Muscle of back (tissue), 11 donors: Measurements from ENCODE around the gene B3GNT5. TPM values are rescaled to one million over a fixed set of nuclear protein-coding genes. Genes with fewer than 3 reads are reported as not detected.

Experiments
- DNase-seq, 3 donors: peaks; one replicate each; pipeline versions ENCODE4 v3.0.0 to v3.0.0-alpha.2; 2013
- polyA plus RNA-seq, 10 donors: library from polyadenylated mRNA; unstranded; fragments of 120-200 nt; gene quantifications; one replicate each; pipeline ENCODE4 v1.2.1, GENCODE V29; 2013; ENCODE audit not compliant: insufficient read length in 10 of 10

B3GNT5 gene
- polyA plus RNA-seq, 10 donors: 8.6 to 14.9 (median 11.1) TPM

DNA sequence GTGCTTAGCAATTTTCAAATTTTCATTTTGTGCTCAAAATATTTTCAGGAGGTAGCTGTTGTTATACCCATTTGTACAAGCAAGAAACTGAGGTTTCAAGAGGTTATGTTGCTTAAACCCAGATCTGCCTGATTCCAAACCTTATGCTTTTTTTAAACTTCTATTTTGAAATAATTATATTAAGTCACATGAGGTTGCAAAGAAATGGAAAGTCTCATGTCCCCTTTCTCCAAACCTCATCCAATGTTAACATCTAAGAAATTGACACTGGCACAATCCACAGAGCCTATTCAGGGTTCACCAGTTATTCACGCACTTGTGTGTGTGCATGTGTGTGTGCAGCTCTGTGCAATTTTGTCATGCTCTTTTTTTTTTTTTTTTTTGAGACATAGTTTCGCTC, 35.1 kb downstream of the B3GNT5 start:
- DNase-seq: no peak

DNA sequence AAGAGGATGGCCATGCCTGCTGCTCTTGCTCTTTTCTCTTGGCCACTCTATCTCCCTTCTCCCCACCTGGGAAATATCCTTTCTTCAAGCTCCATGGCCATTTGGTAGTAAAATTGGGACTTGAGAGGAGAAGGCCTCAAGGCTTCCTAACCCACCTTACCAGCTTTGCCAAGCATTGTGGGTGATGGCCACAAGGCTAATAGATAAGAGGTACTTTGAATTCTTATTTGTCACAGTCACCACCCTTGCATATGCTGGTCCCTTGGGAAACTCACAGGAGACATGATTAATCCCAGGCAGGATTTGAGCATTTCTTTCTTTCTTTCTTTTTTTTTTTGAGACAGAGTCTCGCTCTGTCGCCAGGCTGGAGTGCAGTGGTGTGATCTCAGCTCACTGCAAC, 37.2 kb downstream of the B3GNT5 start:
- no peak for DNase-seq

DNA sequence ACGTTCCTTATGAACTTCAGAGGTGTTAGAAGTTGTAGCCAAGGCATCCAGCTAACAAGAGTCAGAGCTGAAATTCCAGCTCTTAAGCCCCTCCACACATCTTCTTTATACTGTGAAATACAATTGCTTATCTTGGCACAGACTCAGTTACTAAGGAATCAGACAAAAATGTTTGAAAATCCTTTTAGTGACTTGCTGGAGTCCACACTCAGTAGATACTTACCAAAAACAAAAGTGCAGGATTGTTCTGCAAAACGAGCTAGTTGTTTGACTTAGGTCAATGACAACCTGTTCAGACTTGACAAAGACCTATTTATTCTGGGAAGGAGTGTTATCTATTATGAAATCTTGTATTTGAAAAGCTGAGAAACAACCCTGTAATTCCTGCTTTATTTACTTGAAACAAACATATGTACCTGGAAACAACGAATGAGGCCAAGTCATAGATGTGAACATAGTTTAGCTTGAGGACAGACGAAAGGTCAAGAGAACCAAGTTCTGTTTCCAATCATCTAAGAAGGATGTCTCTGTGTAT, 38.5 kb downstream of the B3GNT5 start:
- peak in 1 of 3 donors; percentile 32 for DNase-seq

DNA sequence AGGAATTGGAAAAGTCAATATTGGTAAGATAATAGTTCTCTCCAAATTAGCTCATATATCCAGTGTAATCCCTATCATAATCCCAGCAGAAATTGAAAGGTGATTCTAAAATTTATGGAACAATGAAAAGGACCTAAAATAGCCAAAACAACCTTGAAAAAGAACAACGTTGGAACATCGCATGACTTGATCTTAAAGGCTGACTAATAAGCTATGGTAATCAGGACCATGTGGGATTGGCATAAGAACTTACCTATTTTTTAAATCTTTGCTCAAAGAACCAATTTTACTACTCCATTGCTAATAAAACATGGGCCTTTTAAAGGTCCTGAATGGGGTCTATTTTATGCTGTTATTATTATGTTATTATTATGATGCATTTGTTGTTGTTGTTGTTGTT, 40.9 kb downstream of the B3GNT5 start:
- no peak for DNase-seq

DNA sequence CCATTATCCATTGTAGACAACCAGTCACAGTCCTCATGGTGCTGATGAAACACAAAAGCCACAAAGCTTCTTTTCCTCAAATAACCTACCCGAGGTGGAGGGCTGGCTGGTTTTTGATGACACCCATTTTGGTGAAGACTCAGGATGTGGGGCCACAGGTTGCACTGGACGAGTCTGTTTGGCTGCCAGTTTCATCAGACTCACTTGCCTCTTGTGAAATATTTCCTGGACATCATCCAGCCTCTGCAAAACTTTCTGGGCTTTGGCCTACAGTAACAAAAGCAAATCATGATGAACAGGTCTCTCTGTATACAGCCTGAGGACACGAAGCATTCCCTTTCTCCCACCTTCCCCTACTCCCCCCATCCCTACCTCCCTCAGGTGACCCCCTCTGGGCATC, 42.2 kb downstream of the B3GNT5 start:
- DNase-seq: peak in 1 of 3 donors; percentile 41

DNA sequence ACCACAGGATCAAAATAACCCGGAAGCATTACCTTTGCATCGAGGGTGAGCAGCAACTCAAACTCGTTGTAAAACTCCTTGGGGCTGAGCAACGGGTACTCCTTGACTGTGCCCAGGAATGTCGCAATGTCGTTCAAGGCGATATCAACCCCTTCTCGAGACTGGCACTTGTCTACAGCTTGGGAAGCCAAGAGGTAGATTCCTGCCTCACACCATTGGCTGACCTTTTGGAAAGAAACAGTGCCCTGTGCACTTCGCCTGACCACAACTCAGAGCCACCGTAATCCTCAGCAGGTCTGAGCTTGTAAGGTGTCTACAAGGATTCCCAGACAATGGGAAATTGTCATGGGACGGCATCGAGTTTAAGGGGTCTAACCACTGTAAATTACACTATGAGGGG, 43.9 kb downstream of the B3GNT5 start:
- no peak for DNase-seq

DNA sequence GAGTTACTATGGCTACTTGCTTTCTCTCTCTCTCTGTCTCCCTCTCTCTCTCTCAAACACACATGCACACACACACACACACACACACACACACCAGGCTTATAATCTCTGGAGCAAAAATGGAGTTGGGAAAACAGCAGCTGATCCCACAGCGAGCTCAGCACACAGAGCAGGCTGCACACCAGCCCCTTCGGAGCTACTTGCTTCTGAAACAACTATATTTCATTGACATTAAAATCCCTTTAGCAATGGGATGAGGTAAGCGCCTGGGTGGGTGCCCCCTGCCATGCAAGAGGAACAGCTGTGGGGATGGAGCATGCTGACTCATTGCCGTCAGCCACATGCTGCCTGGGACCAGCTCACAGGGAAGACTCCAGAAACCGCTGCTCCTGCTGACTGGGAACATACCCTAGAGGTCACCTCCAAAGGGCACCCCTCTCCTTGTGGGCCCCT, 45.7 kb downstream of the B3GNT5 start:
- peak; percentile 62 to 79 (median 70) for DNase-seq

DNA sequence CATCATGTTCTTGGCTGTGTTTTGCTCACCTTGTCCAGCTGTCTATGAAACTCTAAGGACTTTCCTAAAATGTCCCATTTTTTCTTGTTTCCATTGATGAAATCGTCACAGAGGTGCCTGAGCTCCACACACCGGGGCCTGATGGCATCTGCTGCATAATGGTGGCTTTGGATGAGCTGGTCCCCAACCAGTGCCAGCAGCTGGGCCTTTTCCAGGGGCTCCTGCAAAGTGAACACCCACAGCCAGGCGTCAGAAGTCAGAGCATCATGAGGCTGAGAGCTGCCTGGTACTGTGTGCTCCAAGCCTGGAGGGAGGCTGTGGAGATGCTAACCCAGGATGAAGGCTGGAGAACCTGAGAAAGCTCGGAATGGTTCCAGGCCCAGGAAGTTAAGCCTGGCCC, 46.9 kb downstream of the B3GNT5 start:
- no peak for DNase-seq

DNA sequence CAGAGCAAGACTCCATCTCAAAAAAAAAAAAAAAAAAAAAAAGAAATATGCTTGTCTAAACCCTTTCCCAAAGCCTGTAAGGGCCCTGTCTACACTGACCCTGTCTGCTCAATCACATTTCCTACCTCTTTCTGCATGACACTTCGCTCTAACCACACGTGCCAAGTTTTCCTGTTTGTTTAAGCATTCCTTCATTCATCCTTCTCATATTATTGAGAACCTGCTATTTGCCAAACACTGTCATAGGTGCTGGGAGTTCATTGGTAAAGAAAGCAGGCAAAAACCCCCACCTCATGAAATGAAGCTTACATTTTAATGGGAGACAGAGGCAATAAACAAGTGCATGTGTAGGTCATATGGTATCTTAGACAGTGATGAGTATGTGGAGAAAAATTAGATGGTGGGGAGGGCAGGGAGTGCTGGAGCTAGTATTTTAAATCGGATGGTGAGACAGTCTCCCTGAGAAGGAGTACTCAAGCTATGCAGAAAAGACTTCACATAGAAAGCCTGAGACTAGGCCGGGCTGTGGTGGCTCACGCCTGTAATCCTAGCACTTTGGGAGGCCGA, 48.0 kb downstream of the B3GNT5 start:
- DNase-seq: no peak

DNA sequence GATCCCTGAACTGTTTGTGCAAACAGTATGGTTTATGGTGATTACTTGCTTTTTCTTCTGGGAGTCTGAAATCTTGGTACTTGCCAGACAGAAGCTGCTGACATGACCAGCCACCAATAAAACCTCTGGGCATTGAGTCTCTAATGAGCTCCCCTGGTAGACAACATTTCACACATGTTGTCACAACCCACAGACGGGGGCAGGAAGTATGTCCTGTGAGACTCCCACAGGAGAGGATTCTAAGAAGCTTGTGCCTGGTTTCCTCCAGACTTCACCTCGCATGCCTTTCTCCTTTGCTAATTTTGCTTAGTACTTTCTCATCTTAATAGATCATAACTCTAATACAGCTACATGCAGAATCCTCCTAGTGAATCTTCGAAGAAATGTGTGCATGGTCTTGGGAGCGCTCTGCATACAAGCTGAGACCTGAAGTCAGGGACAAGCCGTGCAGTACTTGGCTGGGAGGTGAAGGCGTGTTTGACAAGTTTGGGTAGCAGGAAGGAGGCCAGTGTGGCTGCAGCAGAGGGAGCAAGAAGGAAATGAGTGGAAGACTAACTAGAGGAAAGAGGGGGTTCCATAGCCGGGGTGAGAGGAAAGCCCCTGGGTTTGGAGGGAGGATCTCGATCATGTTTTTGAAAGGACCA, 49.0 kb downstream of the B3GNT5 start:
- no peak for DNase-seq

DNA sequence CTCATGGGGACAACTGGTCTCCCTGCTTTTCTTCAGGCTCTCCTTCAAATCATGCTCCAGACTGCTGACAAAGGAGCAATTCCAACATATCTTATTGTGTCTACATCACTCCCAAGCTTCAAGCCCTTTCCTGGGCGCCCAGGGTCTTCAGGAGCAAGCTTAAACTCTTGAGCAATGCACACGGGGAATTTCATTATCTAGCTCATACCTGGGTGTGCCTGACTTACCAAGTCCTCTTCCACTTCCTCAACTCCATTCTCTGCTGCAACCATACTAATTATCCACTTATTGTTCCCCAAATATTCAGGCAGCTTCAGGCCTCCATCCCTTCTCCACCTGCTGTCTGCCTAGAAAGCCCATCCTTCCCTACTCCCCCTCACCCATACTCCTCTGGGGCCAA, 50.6 kb downstream of the B3GNT5 start:
- DNase-seq: no peak

DNA sequence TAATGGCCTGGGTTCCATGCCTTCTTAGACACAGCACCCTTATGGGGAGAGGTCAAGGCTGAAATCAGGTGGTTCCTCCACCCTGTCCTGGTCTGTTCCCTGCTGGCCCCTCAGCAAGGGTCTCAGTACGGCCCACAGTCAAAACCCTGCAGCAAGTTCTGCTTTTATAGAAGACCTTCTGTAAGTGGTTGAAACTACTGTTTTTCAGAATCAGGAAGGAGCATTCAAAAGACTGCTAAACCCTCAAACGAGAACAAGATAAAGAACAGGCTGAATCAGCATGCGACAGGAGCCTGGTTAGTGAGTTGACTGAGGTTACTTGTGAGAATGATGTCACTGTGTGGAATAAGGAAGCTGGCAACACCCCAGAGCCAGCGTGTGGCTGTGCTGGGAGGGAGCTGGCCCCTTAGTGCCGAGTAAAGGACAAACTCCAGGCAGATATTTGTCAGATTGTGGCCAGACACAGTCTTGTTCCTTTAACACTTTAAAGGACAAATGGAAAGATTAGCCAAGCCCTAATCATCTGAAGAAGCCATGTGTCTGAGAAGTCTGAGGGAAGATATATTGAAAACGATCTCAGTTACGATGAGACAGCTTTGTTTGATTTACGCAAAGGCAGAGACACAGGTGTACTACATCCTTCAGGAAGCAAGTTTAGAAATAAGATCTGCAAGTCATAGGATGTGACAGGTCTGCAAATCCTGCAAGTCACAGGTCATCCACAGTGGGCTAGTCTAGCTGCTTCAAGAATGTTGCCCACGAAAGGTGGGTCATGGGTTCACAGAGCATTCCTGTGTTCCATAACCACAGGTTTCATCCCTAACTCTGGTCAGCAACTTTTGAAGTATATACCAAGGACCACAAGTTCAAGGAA, 54.0 kb downstream of the B3GNT5 start:
- DNase-seq: peak; percentile 33 to 66 (median 53)

DNA sequence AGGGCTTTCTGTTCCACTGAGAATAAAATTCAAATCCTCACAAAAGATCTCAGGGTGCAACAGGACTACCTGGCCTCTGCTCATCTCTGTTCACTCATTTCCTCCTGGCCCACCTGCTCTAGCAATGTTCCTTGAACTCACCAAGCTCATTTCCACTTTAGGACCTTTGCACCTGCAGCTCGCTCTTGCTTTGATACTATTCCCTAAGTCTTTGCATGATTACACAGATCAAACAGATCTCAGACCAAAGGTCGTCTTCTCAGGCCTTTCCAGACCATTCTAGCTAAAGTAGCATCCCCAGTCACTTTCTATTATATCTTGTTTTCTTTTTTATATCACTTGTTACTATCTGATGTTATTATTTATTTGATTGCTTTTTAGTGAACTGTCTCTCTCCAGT, 54.7 kb downstream of the B3GNT5 start:
- no peak for DNase-seq

DNA sequence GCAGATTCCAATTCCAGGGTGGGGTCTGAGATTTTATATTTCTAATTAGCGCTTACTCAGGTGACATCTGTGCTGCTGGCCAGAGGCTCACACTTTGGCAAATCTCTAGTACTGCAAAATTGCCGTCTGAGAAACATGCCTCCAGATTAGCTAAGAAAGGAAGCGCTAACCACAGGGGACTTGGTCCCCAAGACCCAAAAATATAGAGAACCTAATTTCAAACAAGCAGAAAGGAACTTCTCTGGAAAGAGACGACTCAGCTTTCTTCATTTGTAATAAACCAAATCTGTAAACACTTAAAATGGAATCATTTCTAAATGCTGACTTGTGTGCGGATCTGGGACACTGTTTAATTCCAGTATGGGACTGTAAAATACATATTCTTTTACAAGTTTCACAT, 55.7 kb downstream of the B3GNT5 start:
- DNase-seq: no peak

DNA sequence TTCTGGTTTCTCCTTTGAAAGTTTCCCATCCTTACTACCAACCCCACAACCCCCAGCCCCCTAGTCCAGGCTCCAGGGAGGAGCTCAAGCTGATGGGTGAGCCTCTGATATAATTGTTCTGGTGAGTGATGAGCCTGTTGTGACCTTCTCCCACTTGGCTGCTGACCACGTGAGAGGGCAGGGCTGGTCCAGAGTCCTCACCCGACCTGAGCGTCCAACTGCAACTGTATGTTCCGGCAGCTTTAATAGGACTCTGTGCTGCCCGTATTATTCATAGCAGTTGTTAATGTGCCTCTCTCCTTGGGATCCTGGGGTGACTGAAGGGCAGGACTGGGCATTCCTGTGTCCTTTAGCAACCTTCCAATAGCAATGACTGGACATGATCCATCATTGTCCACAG, 56.2 kb downstream of the B3GNT5 start:
- no peak for DNase-seq

DNA sequence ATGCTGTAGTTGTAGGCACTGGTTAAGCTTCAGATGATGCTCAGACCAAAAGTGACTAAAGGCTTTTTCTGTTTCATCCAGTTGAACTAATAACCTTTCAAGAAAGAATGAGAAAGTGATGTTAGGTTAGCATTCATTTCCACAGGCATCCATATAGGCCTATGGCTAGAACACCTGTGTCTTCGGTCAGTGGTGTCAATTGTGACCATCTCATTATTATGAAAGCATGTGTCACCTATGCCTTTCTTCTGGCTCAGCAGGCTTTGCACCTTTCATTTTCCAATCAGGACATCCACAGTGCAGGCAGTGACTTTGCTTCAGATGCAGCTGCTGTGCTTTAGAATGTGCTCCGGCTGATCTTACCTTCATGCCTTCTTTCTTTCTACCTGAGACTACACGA, 57.9 kb downstream of the B3GNT5 start:
- DNase-seq: no peak

DNA sequence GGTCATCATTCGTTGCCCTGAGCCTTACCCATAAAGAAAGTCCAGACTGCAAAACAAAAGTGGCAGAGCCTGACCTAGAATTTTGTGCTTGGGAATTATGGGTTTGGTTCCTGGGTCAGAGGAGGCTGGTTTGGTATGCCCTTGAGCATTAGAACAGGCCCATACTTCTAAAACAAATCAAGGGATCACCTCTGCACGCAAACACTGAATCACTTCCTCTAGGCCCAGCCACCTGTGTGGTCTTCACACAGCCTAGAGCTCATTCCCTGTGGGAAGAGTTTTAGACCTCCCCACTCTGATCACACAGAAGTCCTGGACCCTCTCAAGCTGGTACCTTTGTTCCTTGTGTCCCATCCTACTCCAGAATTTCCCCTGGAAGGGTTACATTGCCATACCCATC, 59.4 kb downstream of the B3GNT5 start:
- DNase-seq: no peak

DNA sequence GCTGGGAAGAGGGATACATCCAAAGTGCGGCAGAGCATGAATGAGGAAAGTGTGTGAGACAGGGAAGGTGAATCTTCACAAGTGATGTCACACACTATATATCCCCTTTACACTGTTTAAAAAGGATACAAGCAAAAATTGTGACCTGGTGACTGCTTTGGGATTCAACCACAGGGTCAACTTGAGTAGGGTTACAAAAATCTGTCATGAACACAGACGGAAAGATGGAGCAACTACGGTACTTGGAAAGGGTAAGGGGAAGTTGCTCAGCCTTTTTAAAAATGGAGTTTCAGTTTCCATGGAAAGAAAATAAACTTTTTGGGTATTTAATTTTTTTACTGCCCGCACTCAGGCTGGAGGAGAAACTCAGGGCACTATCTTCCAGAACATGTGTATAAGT, 60.3 kb downstream of the B3GNT5 start:
- no peak for DNase-seq

DNA sequence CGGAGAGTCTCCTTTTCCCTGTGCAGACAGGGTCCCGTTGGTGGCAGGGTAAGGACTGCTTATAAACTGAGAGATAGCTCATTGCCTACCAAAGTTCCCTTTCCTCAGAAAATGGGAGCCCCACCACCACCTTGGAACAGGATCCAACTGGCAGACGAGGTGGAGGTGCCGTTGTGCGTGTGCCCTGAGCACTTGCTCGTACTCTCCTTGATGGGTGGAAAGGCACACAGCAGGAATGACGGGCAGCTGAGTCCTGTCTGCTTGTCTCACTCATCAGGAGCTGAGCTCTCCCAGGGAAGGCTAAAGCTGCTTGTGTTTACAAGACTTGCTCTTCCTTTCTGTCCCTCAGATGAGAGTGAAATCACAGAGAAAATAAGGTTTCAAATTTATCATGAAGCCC, 60.7 kb downstream of the B3GNT5 start:
- DNase-seq: no peak

DNA sequence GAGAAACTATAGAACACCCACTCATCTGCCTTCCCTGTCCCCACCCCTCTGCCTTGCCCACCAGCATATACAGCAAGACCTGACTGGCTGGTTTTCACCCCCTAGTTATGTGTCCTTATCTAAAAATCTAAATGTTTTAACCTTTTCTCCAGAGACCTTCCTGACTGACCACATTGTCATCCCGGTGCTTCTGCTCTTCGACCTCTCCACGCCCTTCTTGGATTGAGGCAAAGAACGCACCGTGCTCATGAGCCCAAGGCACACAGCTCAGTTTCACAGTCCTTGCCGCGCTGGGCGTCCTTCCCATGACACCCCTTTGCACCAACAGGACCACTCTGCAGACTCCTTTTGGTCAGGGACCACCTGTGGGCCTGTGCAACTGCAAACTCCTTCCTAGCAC, 62.7 kb downstream of the B3GNT5 start:
- DNase-seq: no peak

DNA sequence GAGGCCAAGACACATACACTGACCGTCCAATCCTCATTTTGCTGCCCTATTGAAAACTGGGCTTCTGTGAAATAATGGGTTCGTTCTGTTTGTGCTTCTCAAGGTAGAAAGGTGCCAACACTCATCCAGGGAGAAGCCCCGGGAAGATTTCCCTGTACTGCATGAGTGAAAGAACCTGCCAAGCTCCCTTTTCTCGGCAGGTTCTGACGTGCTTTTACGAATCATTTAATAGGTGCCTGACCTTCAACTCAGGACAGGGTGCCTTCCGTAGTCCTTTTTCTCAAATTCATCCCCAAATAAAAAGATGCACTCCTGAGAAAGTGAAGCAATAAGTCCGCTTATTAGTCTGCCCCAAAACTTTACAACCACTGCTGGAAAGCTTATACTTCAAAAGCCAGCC, 64.2 kb downstream of the B3GNT5 start:
- no peak for DNase-seq
